A549 (cell line): Measurements from ENCODE around the gene CDH22.

Experiments
- BHLHE40 ChIP-seq: IDR thresholded peaks from 2 replicates; pipeline ENCODE4 v1.6.1; 2012; ENCODE audit warnings: low read depth, low read length, inconsistent platforms
- CBX2 ChIP-seq: fragments of 200-600 bp; sonication (generic); IDR thresholded peaks from 2 replicates; pipeline ENCODE4 v1.6.1; 2016; ENCODE audit warnings: low read depth, mild to moderate bottlenecking, borderline replicate concordance
- CTCF ChIP-seq: fragments of >200 bp; sonication (Bioruptor Twin); formaldehyde crosslinking; IDR thresholded peaks from 3 replicates; pipeline ENCODE4 v1.5.1; 2016
- EP300 ChIP-seq, 2 experiments: fragments of >200 bp; sonication (Bioruptor Twin); formaldehyde crosslinking; IDR thresholded peaks; 2 replicates in 1 of 2; 3 replicates in 1 of 2; pipeline ENCODE4 v1.6.1; 2016 to 2017
- HOXA7 ChIP-seq: fragments of 250-450 bp; sonication (Bioruptor Pico); IDR thresholded peaks from 2 replicates; pipeline ENCODE4 v1.5.0; 2020; ENCODE audit warnings: mild to moderate bottlenecking, moderate library complexity
- JUN ChIP-seq, 2 experiments: fragments of >200 bp; sonication (Bioruptor Twin); formaldehyde crosslinking; IDR thresholded peaks; 2 replicates in 1 of 2; 3 replicates in 1 of 2; pipeline ENCODE4 v1.6.1; 2016 to 2017
- MAX ChIP-seq: IDR thresholded peaks from 2 replicates; pipeline ENCODE4 v1.6.1; 2012
- MYC ChIP-seq: IDR thresholded peaks from 2 replicates; pipeline ENCODE4 v1.6.1; 2012; ENCODE audit warnings: mild to moderate bottlenecking, inconsistent platforms, low read length, improper control_type of control experiment, borderline replicate concordance
- NFE2L2 ChIP-seq: fragments of 150-350 bp; conservative IDR thresholded peaks from 2 replicates; pipeline ENCODE4 v1.6.1; 2014; ENCODE audit warnings: low read length
- PBX3 ChIP-seq: IDR thresholded peaks from 2 replicates; pipeline ENCODE4 v1.6.1; 2012
- POLR2A ChIP-seq: IDR thresholded peaks from 2 replicates; pipeline ENCODE4 v1.6.1; 2012; ENCODE audit warnings: mild to moderate bottlenecking, low read length
- SMC3 ChIP-seq: fragments of >200 bp; sonication (Bioruptor Twin); formaldehyde crosslinking; IDR thresholded peaks from 3 replicates; pipeline ENCODE4 v1.6.1; 2018; ENCODE audit warnings: inconsistent platforms

- no peak for TF ChIP-seq CTCF
- no peak for TF ChIP-seq BHLHE40
- no peak for TF ChIP-seq NFE2L2
- no peak for TF ChIP-seq PBX3
- no peak for TF ChIP-seq POLR2A
- TF ChIP-seq MYC = no peak
- TF ChIP-seq SMC3 = no peak
- no peak for TF ChIP-seq CBX2
- TF ChIP-seq JUN (IDR thresholded peaks at IDR 0.05) = no peak
- TF ChIP-seq EP300 (IDR thresholded peaks at IDR 0.05) = no peak
- TF ChIP-seq HOXA7 = no peak
- no peak for TF ChIP-seq MAX
Observed at GRCh38 chr20:46235077-46235476, 73.2 kb downstream of the CDH22 start.
